Ectodermal cell (in vitro differentiated cells): ENCODE results near the gene SPRTN.

ENCODE experiments used
- H3K27ac ChIP-seq: 2 replicates; pipeline ENCODE4 v1.7.0; 2013; ENCODE audit warnings: mild to moderate bottlenecking, low read depth, low read length; ENCODE audit not compliant: insufficient read depth, poor library complexity, severe bottlenecking
- H3K27me3 ChIP-seq: 2 replicates; pipeline ENCODE4 v1.7.0; 2013; ENCODE audit warnings: mild to moderate bottlenecking, low read length; ENCODE audit not compliant: insufficient read depth, control insufficient read depth, poor library complexity, severe bottlenecking
- H3K36me3 ChIP-seq: one replicate; pipeline ENCODE4 v1.7.0; 2013; ENCODE audit warnings: low read length; ENCODE audit not compliant: control insufficient read depth, insufficient read depth
- H3K4me1 ChIP-seq: one replicate; pipeline ENCODE4 v1.7.0; 2013; ENCODE audit warnings: low read length; ENCODE audit not compliant: control insufficient read depth, insufficient read depth
- H3K4me3 ChIP-seq: 2 replicates; pipeline ENCODE4 v1.7.0; 2013; ENCODE audit warnings: low read depth, low read length, control low read depth; ENCODE audit not compliant: insufficient read depth
- H3K9me3 ChIP-seq: 2 replicates; pipeline ENCODE4 v1.7.0; 2013; ENCODE audit warnings: mild to moderate bottlenecking, low read length, moderate library complexity; ENCODE audit not compliant: control insufficient read depth
- WGBS, 2 experiments: methylation state at CpG; one replicate each; pipeline ENCODE4 v1.1.7; 2013; ENCODE audit warnings: missing lambda C conversion rate in 2 of 2; 5-methylcytosine and 5-hydroxymethylcytosine counted together

The SPRTN gene

DNA sequence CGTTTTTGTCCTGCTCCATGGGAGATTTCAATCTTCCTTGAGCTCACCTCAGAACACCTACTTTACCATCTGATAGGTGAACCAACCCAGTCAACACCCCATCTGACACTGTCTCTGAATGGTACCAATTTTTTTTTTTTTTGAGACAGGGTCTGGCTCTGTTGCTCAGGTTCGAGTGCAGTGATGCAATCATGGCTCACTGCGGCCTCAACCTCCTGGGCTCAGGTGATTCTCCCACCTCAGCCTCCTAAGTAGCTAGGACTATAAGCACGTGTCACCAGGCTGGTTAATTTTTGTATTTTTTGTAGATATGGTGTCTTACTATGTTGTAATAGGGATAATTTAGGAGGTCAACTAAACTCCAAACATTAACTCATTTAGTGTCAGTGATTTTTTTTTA is 36.3 kb downstream of the SPRTN start:
- no peak overlapping the region for H3K27ac ChIP-seq

DNA sequence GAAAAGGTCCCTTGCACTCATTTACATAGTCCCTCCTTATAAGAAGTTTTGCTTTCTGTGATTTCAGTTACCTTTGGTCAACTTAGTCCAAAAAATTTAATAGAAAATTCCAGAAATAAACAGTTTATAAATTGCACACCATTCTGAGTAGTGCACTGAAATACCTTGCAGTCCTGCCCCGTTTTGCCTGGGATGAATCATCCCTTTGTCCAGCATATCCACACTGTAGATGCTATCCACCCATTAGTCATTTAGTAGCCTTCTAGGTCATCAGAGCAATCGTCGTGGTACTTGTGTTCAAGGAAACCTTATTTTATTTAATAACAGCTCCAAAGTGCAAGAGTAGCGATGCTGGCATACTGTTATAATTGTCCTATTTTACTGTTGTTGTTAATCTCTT is 38.0 kb downstream of the SPRTN start:
- Histone ChIP-seq H3K27me3 (no peaks in the 10 kb centered on the region), H3K27ac (no peak overlapping the region), H3K36me3 (no peaks in the 10 kb centered on the region), H3K4me1 (no peaks in the 10 kb centered on the region), H3K4me3 (no peak overlapping the region), H3K9me3 (no peaks in the 10 kb centered on the region)
- 90 to 91% methylated on average over 3 of the region's 4 CpGs for WGBS, 2 experiments

More for the DNA sequence above, 36.3 kb downstream of the SPRTN start:
- H3K27me3 ChIP-seq = no peaks in the 10 kb centered on the region
- H3K36me3 ChIP-seq = no peaks in the 10 kb centered on the region
- 89 to 90% methylated on average over 3 of the region's 4 CpGs for WGBS, 2 experiments
- no peaks in the 10 kb centered on the region for H3K9me3 ChIP-seq
- H3K4me1 ChIP-seq = peaks cover 3% of the 10 kb centered on the region
- no peak overlapping the region for H3K4me3 ChIP-seq

DNA sequence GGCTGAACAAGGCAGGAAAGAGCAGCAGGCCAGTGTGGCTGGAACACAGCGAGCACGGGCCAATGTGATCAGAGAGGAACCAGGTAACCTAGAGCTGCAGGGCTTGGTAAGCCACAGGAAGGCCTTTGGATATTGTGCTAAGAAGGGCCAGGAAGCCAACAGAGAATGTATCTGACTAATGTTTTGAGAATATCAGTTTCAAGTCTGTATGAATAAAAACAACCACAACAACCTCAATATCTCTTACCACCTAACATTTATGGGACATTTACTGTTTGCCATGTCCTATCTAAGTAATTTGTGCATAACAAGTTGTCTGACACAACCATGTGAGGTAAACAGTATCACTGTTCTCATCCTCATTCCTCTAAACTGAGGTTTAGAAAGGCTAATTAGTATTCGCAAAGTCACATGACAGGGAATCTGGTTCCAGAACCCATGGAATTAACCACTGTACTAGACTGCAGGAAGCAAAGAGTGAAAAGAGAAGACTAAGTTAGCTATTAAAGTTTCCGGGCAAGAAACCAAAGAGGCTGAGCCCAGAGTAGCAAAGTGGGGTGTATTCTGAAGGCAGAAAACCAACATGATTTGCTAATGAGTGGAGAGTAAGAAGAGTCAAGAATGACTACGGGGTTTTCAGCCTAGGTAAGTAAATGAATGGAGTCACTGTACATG is 38.9 kb downstream of the SPRTN start:
- Histone ChIP-seq H3K4me3 (no peak overlapping the region), H3K36me3 (no peaks in the 10 kb centered on the region), H3K27me3 (no peaks in the 10 kb centered on the region), H3K4me1 (no peaks in the 10 kb centered on the region), H3K27ac (no peak overlapping the region), H3K9me3 (no peaks in the 10 kb centered on the region)
- WGBS, 2 experiments = 92 to 94% methylated on average over 5 of the region's 5 CpGs

DNA sequence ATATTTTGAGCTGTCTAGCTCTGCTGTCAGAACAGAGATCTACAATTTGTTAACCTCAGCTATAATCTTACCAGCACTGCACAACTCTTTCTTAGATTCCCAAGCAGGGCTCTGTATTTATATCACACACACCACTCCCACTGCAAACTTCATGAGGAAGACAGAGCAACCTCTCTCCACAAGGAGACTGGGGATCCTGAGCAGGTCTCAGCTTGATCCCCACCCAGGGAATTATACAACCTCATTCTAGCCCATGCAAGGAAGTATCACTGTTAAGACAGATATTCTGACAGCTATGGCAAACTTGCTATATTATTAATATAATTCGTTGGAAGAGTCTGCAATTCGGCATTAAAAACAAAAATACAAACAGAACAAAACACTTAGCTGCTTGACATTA is 43.6 kb downstream of the SPRTN start:
- 88 to 93% methylated on average over 2 of the region's 2 CpGs for WGBS, 2 experiments
- Histone ChIP-seq H3K4me1 (peaks cover 7% of the 10 kb centered on the region), H3K27ac (no peak overlapping the region), H3K36me3 (no peaks in the 10 kb centered on the region), H3K27me3 (no peaks in the 10 kb centered on the region), H3K9me3 (no peaks in the 10 kb centered on the region), H3K4me3 (no peak overlapping the region)

DNA sequence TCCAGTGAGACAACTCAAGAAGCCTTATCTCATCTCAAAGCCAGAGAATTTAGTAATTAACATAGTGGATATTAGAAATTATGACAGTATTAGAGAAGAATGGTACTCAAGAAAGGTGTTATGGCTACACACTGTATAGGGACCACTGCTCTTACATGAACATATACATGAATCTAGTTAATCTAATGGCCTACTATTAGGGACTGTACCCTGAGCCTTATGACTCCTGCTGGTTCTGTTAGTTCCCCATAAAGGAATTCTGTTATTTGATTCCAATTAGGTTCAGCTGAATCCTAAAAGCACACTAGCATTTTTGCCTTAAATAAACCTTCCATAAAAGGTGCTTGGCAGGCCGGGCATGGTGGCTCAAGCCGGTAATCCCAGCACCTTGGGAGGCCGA is 44.3 kb downstream of the SPRTN start:
- H3K9me3 ChIP-seq = no peaks in the 10 kb centered on the region
- no peak overlapping the region for H3K27ac ChIP-seq
- H3K27me3 ChIP-seq = no peaks in the 10 kb centered on the region
- no peaks in the 10 kb centered on the region for H3K36me3 ChIP-seq
- 90 to 95% methylated on average over 3 of the region's 3 CpGs for WGBS, 2 experiments
- H3K4me3 ChIP-seq = no peak overlapping the region
- peaks cover 7% of the 10 kb centered on the region for H3K4me1 ChIP-seq

DNA sequence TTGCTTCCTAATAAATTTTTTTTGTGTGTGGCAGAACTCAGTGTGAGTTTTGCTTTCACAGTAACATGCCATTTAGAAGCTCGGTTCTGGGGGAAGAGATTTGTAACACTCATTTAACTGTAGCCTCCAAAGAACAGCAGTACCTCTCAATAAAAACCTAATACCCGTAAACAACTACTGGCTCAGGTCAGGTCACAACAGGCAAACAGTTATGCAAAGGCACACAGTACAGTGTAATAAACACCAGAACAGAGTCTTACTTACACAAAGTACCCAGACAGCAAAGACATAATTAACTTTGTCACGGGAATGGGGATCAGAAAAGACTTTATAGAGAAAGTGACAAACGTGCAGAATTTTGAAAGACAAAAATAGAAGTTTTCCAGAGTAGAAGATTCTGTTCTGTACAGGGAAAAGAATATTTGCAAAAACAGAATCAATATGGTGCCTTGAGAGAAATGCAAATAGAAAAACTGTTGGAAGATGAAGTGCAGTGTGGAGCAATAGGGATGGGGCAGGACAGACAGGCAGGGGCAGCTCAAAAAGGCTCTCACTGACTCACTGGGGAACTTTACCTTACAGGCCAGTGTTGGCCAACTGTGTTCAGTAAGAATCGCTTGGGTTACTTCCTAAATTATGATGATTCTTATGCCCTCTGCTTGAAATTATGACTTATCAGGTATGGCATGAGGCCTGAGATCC is 45.2 kb downstream of the SPRTN start:
- WGBS, 2 experiments = 86 to 87% methylated on average over 5 of the region's 5 CpGs
- Histone ChIP-seq H3K27ac (no peak overlapping the region), H3K4me1 (peaks cover 7% of the 10 kb centered on the region), H3K36me3 (no peaks in the 10 kb centered on the region), H3K27me3 (no peaks in the 10 kb centered on the region), H3K4me3 (no peak overlapping the region), H3K9me3 (no peaks in the 10 kb centered on the region)

DNA sequence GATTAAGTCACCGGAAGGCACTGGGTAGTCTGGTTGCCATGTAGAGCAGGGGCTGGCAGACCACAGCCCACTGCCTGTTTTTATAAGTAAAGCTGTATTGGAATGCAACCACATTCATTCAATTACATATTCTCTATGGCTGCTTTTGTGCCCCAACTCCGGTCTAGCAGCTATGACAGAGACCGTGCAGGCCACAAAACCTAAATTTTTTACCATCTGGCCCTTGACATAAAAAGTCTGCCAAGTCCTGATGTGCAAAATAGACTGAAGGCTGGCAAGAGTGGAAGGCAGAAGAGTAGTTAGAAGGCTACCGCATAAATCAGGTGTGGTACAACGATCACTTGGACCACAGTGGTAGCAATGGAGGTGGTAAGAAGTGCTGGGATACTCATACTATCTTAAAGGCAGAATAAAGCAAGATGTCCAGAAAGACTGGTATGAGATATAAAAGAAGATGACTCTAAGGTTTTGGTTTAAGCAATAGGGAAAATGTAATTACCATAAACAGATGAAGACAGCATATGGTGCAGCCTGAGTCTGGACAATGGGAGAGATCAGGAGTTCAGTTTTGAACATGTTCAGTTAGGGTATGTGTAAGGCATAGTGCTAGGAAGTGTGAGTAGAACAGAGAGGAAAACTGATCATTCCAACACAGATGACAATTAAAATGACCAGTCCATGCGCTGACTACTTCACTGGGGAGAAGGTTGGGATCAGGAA is 46.8 kb downstream of the SPRTN start:
- Histone ChIP-seq H3K27ac (no peak overlapping the region), H3K9me3 (no peaks in the 10 kb centered on the region), H3K27me3 (no peaks in the 10 kb centered on the region), H3K36me3 (no peaks in the 10 kb centered on the region), H3K4me1 (peaks cover 7% of the 10 kb centered on the region), H3K4me3 (no peak overlapping the region)
- WGBS, 2 experiments = 92 to 97% methylated on average over 6 of the region's 6 CpGs

DNA sequence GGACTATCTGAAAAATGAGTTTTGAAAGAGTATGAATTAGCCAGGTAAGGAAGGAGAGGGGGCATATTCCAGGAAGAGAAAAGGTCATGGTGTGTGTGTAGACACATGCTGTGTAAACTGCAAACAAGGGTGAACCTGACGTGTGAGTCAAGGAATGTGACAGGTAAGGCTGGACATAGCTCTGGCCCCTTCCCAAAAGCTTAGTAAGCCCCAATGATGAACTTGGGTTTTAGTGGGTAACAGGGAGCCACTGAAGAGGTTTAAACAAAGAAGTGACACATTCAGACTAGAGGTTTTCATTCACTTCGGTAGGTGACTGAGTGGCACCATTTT is 47.3 kb downstream of the SPRTN start:
- H3K4me3 ChIP-seq = no peak overlapping the region
- 89 to 95% methylated on average over 2 of the region's 2 CpGs for WGBS, 2 experiments
- H3K27me3 ChIP-seq = no peaks in the 10 kb centered on the region
- no peak overlapping the region for H3K27ac ChIP-seq
- no peaks in the 10 kb centered on the region for H3K36me3 ChIP-seq
- H3K4me1 ChIP-seq = peaks cover 7% of the 10 kb centered on the region
- H3K9me3 ChIP-seq = no peaks in the 10 kb centered on the region

DNA sequence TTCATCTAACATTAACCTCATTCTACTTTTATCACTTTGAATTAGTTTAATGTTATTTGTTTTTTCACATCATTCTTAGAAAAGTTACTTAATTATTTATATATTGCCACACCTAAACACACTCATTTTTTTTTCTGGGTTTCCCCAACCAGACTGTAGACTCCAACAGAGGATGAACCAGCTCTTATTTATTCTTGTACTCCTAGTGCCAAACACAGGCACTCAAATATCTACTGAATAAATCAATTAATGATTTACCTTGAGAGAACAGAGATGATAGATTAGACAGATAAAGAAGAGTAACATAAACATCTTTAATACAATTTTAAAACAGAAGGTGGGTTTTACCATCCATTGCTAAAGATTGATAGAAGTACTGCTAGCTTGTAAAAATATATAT is 48.4 kb downstream of the SPRTN start:
- H3K9me3 ChIP-seq = no peaks in the 10 kb centered on the region
- H3K27me3 ChIP-seq = no peaks in the 10 kb centered on the region
- peaks cover 7% of the 10 kb centered on the region for H3K4me1 ChIP-seq
- H3K27ac ChIP-seq = no peak overlapping the region
- H3K36me3 ChIP-seq = no peaks in the 10 kb centered on the region
- no peak overlapping the region for H3K4me3 ChIP-seq

DNA sequence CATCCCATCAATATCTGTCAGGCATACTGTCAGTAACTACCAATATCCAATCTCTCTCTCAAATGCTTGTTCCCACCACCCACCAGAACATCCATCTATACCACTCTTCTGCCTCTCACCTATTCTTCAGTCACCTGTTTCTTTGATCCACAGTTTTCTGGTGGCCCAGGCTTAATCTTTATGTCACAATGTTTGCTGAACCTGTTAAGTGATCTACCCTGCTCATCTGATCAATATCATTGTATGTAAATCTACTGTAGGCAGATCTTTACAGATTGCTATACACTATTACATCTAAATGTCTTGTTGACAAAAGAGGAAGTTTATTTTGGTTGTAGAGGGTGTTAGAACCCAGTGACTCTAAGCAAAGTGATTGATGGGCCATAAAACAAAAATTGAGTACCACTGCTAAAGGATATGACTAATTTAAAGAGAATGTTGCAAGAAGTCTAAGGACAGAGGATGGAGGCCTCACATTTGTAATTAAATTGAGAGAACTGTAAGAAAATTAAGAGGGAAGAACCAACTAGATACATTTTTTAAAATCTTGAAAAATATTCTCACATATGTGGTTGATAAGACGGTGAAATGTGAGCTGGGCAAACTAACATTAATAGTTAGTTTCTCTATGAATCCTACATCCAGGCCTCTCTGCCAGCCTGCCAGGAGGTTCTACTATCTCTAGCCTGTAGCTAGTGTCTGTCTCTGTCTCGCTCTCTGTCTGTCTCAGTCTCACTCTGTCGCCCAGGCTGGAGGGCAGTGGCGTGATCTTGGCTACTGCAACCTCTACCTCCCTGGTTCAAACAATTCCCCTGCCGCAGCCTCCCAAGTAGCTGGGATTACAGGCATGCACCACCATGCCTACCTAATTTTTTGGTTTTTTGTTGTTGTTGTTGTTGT is 49.9 kb downstream of the SPRTN start:
- Histone ChIP-seq H3K4me1 (peaks cover 6% of the 10 kb centered on the region), H3K27me3 (no peaks in the 10 kb centered on the region), H3K27ac (no peak overlapping the region), H3K36me3 (no peaks in the 10 kb centered on the region), H3K9me3 (no peaks in the 10 kb centered on the region), H3K4me3 (no peak overlapping the region)
- 90 to 97% methylated on average over 4 to 5 of the region's 5 CpGs for WGBS, 2 experiments
